Testis (tissue), 2 donors: ENCODE measurements around the gene ZFP3.
"Not testable (repeated sequence)": the region's sequence is repeated elsewhere in the genome, so short reads cannot be mapped to it uniquely, and the experiment has no call there.

ENCODE experiments used
- POLR2A ChIP-seq: fragments of 450-650 bp; IDR thresholded peaks from one replicate; pipeline ENCODE4 v1.6.1; 2017; ENCODE audit warnings: antibody characterized with exemption, mild to moderate bottlenecking, moderate library complexity
- TF ChIP-seq, protein P1 (sequence below), 3 experiments: fragments of 450-650 bp in 2 of 3; fragments of 200-600 bp in 1 of 3; sonication (generic) in 1 of 3; IDR thresholded peaks; one replicate each; pipeline ENCODE4 v1.5.1; 2016 to 2019; ENCODE audit warnings: antibody characterized with exemption in 3 of 3, mild to moderate bottlenecking in 2 of 3, moderate library complexity in 1 of 3

DNA sequence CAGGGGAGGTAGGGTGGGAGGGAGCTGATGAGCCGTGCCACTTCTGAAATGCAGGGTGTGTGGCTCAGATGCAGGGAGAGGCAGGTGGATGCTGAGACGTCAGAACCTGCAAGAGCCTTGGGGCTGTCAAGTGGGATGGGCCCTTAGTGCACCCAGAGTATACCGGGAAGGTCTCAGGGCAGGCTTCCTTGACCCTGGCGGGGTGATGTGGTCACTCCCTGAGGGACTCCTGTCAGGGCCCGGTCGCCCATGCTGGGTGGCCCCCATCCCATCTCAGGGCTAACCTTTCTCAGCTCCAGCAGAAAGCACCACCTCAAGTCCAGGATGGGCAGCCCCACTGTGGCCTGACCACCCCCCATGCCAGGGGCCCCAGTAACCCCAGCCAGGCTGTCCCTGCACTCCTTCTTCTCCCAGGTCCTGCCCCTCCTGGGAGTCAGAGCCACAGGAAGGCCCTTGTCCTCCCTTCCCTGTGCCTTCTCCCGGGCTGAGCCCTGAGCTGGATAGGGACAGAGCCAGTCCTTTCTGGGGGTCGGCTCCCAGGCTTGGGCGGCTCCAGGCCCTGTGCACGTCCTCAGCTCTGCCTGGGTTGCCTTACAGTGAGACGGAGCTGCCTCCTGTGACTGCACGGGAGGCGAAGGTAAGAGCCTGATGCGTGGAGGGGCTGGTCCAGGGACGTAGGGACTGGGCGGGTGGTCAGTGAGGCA, 53.7 kb downstream of the ZFP3 start:
- TF ChIP-seq, protein P1, sequence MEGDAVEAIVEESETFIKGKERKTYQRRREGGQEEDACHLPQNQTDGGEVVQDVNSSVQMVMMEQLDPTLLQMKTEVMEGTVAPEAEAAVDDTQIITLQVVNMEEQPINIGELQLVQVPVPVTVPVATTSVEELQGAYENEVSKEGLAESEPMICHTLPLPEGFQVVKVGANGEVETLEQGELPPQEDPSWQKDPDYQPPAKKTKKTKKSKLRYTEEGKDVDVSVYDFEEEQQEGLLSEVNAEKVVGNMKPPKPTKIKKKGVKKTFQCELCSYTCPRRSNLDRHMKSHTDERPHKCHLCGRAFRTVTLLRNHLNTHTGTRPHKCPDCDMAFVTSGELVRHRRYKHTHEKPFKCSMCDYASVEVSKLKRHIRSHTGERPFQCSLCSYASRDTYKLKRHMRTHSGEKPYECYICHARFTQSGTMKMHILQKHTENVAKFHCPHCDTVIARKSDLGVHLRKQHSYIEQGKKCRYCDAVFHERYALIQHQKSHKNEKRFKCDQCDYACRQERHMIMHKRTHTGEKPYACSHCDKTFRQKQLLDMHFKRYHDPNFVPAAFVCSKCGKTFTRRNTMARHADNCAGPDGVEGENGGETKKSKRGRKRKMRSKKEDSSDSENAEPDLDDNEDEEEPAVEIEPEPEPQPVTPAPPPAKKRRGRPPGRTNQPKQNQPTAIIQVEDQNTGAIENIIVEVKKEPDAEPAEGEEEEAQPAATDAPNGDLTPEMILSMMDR (IDR thresholded peaks at IDR 0.05) = not testable (repeated sequence)
- not testable (repeated sequence) for TF ChIP-seq POLR2A
